H9 (cell line): ENCODE results near the gene BRSK2. TPM values are rescaled to one million over a fixed set of nuclear protein-coding genes. Genes with fewer than 3 reads are reported as not detected.

ENCODE experiments used
- DNase-seq: peaks from one replicate; pipeline ENCODE4 v3.0.0-alpha.2; 2017
- H2AFZ ChIP-seq: one replicate; pipeline ENCODE4 v1.6.1; 2013; ENCODE audit warnings: mild to moderate bottlenecking, low read length, control low read depth, moderate library complexity
- H2AK5ac ChIP-seq: 2 replicates; pipeline ENCODE4 v1.6.1; 2013; ENCODE audit warnings: low read length, control low read depth, mixed read lengths; ENCODE audit not compliant: insufficient read length
- H2BK120ac ChIP-seq: one replicate; pipeline ENCODE4 v1.6.1; 2013; ENCODE audit warnings: low read depth, mild to moderate bottlenecking, low read length, control low read depth, inconsistent platforms; ENCODE audit not compliant: poor library complexity, severe bottlenecking
- H2BK12ac ChIP-seq: 2 replicates; pipeline ENCODE4 v1.6.1; 2013; ENCODE audit warnings: low read length, control low read depth, mixed read lengths, low read depth; ENCODE audit not compliant: insufficient read length
- H2BK15ac ChIP-seq: 2 replicates; pipeline ENCODE4 v1.6.1; 2013; ENCODE audit warnings: low read depth, low read length, control low read depth
- H2BK20ac ChIP-seq: one replicate; pipeline ENCODE4 v1.6.1; 2013; ENCODE audit warnings: low read depth, mild to moderate bottlenecking, low read length, control low read depth, inconsistent platforms; ENCODE audit not compliant: poor library complexity, severe bottlenecking
- H2BK5ac ChIP-seq: 2 replicates; pipeline ENCODE4 v1.6.1; 2013; ENCODE audit warnings: low read length, control low read depth, mixed read lengths; ENCODE audit not compliant: insufficient read length
- H3K14ac ChIP-seq: 2 replicates; pipeline ENCODE4 v1.6.1; 2013; ENCODE audit warnings: low read length, control low read depth; ENCODE audit not compliant: insufficient read depth
- H3K18ac ChIP-seq: 2 replicates; pipeline ENCODE4 v1.6.1; 2013; ENCODE audit warnings: low read depth, mild to moderate bottlenecking, mixed read lengths, low read length, control low read depth; ENCODE audit not compliant: insufficient read length
- H3K23ac ChIP-seq: 2 replicates; pipeline ENCODE4 v1.6.1; 2013; ENCODE audit warnings: low read length, control low read depth, mixed read lengths, low read depth; ENCODE audit not compliant: insufficient read length
- H3K23me2 ChIP-seq: 2 replicates; pipeline ENCODE4 v1.6.1; 2013; ENCODE audit warnings: low read depth, mild to moderate bottlenecking, mixed read lengths, low read length, control low read depth; ENCODE audit not compliant: insufficient read length, poor library complexity, severe bottlenecking
- H3K27ac ChIP-seq: 2 replicates; pipeline ENCODE4 v1.5.1; 2013; ENCODE audit warnings: low read length, control low read depth, mixed read lengths, low read depth; ENCODE audit not compliant: insufficient read length
- H3K27me3 ChIP-seq: 2 replicates; pipeline ENCODE4 v1.6.1; 2013; ENCODE audit warnings: low read length, control low read depth, inconsistent platforms; ENCODE audit not compliant: insufficient read depth
- H3K4ac ChIP-seq: 2 replicates; pipeline ENCODE4 v1.6.1; 2013; ENCODE audit warnings: low read depth, mild to moderate bottlenecking, control low read depth, inconsistent platforms, low read length, moderate library complexity
- H3K4me1 ChIP-seq: 2 replicates; pipeline ENCODE4 v1.6.1; 2013; ENCODE audit warnings: low read length, control low read depth, inconsistent platforms; ENCODE audit not compliant: insufficient read depth
- H3K4me2 ChIP-seq: 2 replicates; pipeline ENCODE4 v1.6.1; 2013; ENCODE audit warnings: low read length, control low read depth, mixed read lengths; ENCODE audit not compliant: insufficient read length, insufficient read depth
- H3K56ac ChIP-seq: 2 replicates; pipeline ENCODE4 v1.6.1; 2013; ENCODE audit warnings: low read depth, mild to moderate bottlenecking, mixed read lengths, low read length, control low read depth; ENCODE audit not compliant: insufficient read length
- H3K79me1 ChIP-seq: 2 replicates; pipeline ENCODE4 v1.6.1; 2013; ENCODE audit warnings: low read depth, mild to moderate bottlenecking, moderate library complexity, low read length, control low read depth, inconsistent platforms; ENCODE audit not compliant: insufficient read depth, poor library complexity, severe bottlenecking
- H3K79me2 ChIP-seq: 2 replicates; pipeline ENCODE4 v1.6.1; 2013; ENCODE audit warnings: low read length, control low read depth, inconsistent platforms; ENCODE audit not compliant: insufficient read depth
- H3K9ac ChIP-seq: 2 replicates; pipeline ENCODE4 v1.6.1; 2013; ENCODE audit warnings: low read length, control low read depth, mixed read lengths; ENCODE audit not compliant: insufficient read length; ENCODE audit errors: extremely low read depth
- H3K9me3 ChIP-seq: one replicate; pipeline ENCODE4 v1.6.1; 2013; ENCODE audit warnings: low read depth, low read length, inconsistent platforms; ENCODE audit not compliant: control insufficient read depth
- H3T11ph ChIP-seq: one replicate; pipeline ENCODE4 v1.6.1; 2013; ENCODE audit warnings: mild to moderate bottlenecking, low read length, control low read depth, inconsistent platforms
- H4K20me1 ChIP-seq: one replicate; pipeline ENCODE4 v1.6.1; 2013; ENCODE audit not compliant: control insufficient read depth, insufficient read length, insufficient read depth
- H4K5ac ChIP-seq: 2 replicates; pipeline ENCODE4 v1.6.1; 2013; ENCODE audit warnings: low read depth, mild to moderate bottlenecking, mixed read lengths, low read length, control low read depth; ENCODE audit not compliant: insufficient read length
- H4K8ac ChIP-seq: replicated peaks from 2 replicates; pipeline ENCODE4 v1.6.1; 2013; ENCODE audit warnings: low read length, control low read depth, mixed read lengths, low read depth; ENCODE audit not compliant: insufficient read length
- H4K91ac ChIP-seq: 2 replicates; pipeline ENCODE4 v1.6.1; 2013; ENCODE audit warnings: low read depth, mild to moderate bottlenecking, moderate library complexity, mixed read lengths, low read length, control low read depth; ENCODE audit not compliant: insufficient read length
- H3K27ac Mint-ChIP-seq, 3 experiments: 2 replicates in 2 of 3; 3 replicates in 1 of 3; pipeline ENCODE4 v1.8.0; 2020 to 2021; ENCODE audit warnings: mixed read lengths in 3 of 3, mild to moderate bottlenecking in 1 of 3, moderate library complexity in 1 of 3
- H3K27me3 Mint-ChIP-seq: 2 replicates; pipeline ENCODE4 v1.8.0; 2021; ENCODE audit warnings: low read depth, mild to moderate bottlenecking, moderate library complexity, mixed read lengths
- H3K36me3 Mint-ChIP-seq, 3 experiments: 2 replicates in 2 of 3; 3 replicates in 1 of 3; pipeline ENCODE4 v1.8.0; 2020 to 2021; ENCODE audit warnings: low read depth in 3 of 3, mixed read lengths in 3 of 3; ENCODE audit not compliant: insufficient read depth in 1 of 3
- H3K4me1 Mint-ChIP-seq, 2 experiments: 2 replicates each; pipeline ENCODE4 v1.8.0; 2020; ENCODE audit warnings: mixed read lengths in 2 of 2
- H3K4me3 Mint-ChIP-seq, 2 experiments: 2 replicates in 1 of 2; 3 replicates in 1 of 2; pipeline ENCODE4 v1.8.0; 2020 to 2021; ENCODE audit warnings: mild to moderate bottlenecking in 2 of 2, mixed read lengths in 2 of 2, moderate library complexity in 1 of 2
- H3K9me3 Mint-ChIP-seq, 2 experiments: 2 replicates in 1 of 2; 3 replicates in 1 of 2; pipeline ENCODE4 v1.8.0; 2020; ENCODE audit warnings: mild to moderate bottlenecking in 2 of 2, mixed read lengths in 2 of 2, moderate library complexity in 1 of 2
- WGBS: extraction: QIAGEN DNeasy Blood & Tissue Kit; methylation state at CpG from one replicate; pipeline ENCODE4 v1.1.7; 2013; ENCODE audit warnings: missing lambda C conversion rate, low lambda C conversion rate, mixed read lengths; ENCODE audit not compliant: insufficient read length; ENCODE audit errors: extremely low coverage; 5-methylcytosine and 5-hydroxymethylcytosine counted together
- total RNA-seq: library from RNA; stranded (reverse); gene quantifications from 2 replicates; pipeline ENCODE4 v1.2.1, GENCODE V29; 2021
- TF ChIP-seq, protein P1 (sequence below): fragments of 200-600 bp; sonication (generic); conservative IDR thresholded peaks from 3 replicates; pipeline ENCODE4 v1.8.0; 2021; ENCODE audit warnings: antibody characterized with exemption, mild to moderate bottlenecking

BRSK2 gene
- total RNA-seq, 1 experiment from 2014 or later = 28.4 TPM

DNA sequence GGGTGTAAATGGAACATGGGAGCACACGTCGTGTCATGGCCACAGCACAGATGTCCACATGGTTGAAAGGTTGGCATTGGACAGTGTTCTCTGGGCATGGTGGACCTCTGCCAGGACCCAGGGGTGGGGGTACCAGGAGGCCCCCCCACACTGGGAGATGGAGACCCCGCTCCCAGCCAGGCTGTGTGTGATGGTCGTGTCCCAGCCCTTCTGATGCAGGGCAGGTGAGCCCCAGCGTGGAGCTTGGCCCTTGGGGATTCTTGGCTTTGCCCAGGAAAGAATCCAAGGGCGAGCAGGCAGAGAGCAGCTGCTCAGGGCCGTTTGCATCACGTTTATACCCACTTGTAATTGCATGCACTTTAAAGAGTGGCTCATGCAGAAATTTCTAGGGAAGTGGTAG is 22.0 kb upstream of the BRSK2 start:
- Mint-ChIP-seq H3K9me3 (peaks cover 40 to 44% of the 10 kb centered on the region in 2 experiments), H3K36me3 (peaks cover 2 to 5% (median 4%) of the 10 kb centered on the region in 3 experiments; a peak in 5 of 7 replicates), H3K4me1 (no peaks in the 10 kb centered on the region), H3K27me3 (peaks cover 46% of the 10 kb centered on the region), H3K27ac (no peak overlapping the region), H3K4me3 (no peak overlapping the region)
- Histone ChIP-seq H4K8ac (no peak overlapping the region), H4K20me1 (no peaks in the 10 kb centered on the region), H3K27ac (no peak overlapping the region), H3K9ac (no peak overlapping the region), H3K79me1 (no peaks in the 10 kb centered on the region), H3K4me1 (no peaks in the 10 kb centered on the region), H2BK15ac (no peak overlapping the region), H2BK12ac (no peak overlapping the region), H4K91ac (no peak overlapping the region), H3T11ph (no peak overlapping the region), H2AK5ac (no peak overlapping the region), H3K23ac (no peak overlapping the region), H2BK120ac (no peak overlapping the region), H2BK20ac (no peak overlapping the region), H4K5ac (no peak overlapping the region), H3K79me2 (no peaks in the 10 kb centered on the region), H3K14ac (no peak overlapping the region), H2BK5ac (no peak overlapping the region), H3K18ac (no peak overlapping the region), H3K9me3 (peaks cover 13% of the 10 kb centered on the region), H3K56ac (no peak overlapping the region), H2AFZ (no peak overlapping the region), H3K27me3 (no peaks in the 10 kb centered on the region), H3K4me2 (no peak overlapping the region), H3K4ac (no peak overlapping the region), H3K23me2 (peaks cover 2% of the 10 kb centered on the region)
- DNase-seq = no peak
- WGBS = no CpG with 5 or more reads among the region's 8 CpGs
- TF ChIP-seq, protein P1, sequence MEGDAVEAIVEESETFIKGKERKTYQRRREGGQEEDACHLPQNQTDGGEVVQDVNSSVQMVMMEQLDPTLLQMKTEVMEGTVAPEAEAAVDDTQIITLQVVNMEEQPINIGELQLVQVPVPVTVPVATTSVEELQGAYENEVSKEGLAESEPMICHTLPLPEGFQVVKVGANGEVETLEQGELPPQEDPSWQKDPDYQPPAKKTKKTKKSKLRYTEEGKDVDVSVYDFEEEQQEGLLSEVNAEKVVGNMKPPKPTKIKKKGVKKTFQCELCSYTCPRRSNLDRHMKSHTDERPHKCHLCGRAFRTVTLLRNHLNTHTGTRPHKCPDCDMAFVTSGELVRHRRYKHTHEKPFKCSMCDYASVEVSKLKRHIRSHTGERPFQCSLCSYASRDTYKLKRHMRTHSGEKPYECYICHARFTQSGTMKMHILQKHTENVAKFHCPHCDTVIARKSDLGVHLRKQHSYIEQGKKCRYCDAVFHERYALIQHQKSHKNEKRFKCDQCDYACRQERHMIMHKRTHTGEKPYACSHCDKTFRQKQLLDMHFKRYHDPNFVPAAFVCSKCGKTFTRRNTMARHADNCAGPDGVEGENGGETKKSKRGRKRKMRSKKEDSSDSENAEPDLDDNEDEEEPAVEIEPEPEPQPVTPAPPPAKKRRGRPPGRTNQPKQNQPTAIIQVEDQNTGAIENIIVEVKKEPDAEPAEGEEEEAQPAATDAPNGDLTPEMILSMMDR = no peak
